ENCODE measurements around the gene GYS1.

- TF ChIP-seq, protein P1, sequence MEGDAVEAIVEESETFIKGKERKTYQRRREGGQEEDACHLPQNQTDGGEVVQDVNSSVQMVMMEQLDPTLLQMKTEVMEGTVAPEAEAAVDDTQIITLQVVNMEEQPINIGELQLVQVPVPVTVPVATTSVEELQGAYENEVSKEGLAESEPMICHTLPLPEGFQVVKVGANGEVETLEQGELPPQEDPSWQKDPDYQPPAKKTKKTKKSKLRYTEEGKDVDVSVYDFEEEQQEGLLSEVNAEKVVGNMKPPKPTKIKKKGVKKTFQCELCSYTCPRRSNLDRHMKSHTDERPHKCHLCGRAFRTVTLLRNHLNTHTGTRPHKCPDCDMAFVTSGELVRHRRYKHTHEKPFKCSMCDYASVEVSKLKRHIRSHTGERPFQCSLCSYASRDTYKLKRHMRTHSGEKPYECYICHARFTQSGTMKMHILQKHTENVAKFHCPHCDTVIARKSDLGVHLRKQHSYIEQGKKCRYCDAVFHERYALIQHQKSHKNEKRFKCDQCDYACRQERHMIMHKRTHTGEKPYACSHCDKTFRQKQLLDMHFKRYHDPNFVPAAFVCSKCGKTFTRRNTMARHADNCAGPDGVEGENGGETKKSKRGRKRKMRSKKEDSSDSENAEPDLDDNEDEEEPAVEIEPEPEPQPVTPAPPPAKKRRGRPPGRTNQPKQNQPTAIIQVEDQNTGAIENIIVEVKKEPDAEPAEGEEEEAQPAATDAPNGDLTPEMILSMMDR (IDR thresholded peaks at IDR 0.05; ENCODE audit: low read depth, low read length, missing input control), result no peak
- TF ChIP-seq TAF1 (conservative IDR thresholded peaks at IDR 0.05), result no peak
- no peak for TF ChIP-seq REST (IDR thresholded peaks at IDR 0.05)
- TF ChIP-seq, protein P2, sequence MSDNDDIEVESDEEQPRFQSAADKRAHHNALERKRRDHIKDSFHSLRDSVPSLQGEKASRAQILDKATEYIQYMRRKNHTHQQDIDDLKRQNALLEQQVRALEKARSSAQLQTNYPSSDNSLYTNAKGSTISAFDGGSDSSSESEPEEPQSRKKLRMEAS (IDR thresholded peaks at IDR 0.05), result no peak
- no peak for TF ChIP-seq HNF4G (IDR thresholded peaks at IDR 0.05)
- no peak for TF ChIP-seq GABPA (IDR thresholded peaks at IDR 0.05 in 1 of 2, conservative IDR thresholded peaks at IDR 0.05 in 1 of 2)
- TF ChIP-seq YY1 (IDR thresholded peaks at IDR 0.05), result no peak
- no peak for TF ChIP-seq JUND (IDR thresholded peaks at IDR 0.05)
- no peak for TF ChIP-seq FOXA1 (IDR thresholded peaks at IDR 0.05)
- TF ChIP-seq RXRA (IDR thresholded peaks at IDR 0.05), result no peak
- TF ChIP-seq SP1 (IDR thresholded peaks at IDR 0.05), result no peak
- no peak for TF ChIP-seq NR2F2 (IDR thresholded peaks at IDR 0.05)
These were observed 49.1 kb upstream of the GYS1 start for GRCh38 chr19:49042177-49042576.

All from liver (tissue), 3 donors.